SHP77 treated with DMSO at 0.1 percent for 48 hours (cell line): Measurements from ENCODE around the gene AGBL4.
A peak's percentile ranks its signal among the peaks of the same experiment; 100 is the strongest.
"Not testable (repeated sequence)": the region's sequence is repeated elsewhere in the genome, so short reads cannot be mapped to it uniquely, and the experiment has no call there.

Source experiments
- DNase-seq: peaks from one replicate; lab custom pipeline; 2025; lab: John Stamatoyannopoulos, UW

AGBL4 gene

GRCh38 chr1:50023292-50024159 lies at the start of gene AGBL4:
Gene AGBL4, minus strand, starts transcription at chr1:50023954.
- peak; percentile 51 for DNase-seq

DNA sequence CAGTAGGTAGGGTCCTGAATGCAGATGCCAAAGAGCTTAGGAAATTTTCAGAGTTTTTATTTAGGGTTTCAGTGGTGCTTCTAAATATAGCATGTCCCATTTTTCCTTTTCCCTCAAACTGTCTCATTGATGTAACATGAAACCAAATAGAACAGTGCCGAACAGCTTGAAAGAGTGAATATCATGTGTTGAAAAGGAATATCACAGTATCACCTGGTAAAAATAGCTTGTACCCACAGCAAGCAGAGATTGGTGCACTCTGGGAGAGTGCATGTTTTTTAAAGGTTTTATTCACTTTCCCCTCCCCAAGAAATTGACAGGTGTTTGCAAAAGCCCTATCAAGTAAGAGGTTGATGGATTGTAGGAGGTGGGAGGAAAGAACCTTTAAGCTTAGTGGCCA lies 43.1 kb upstream of the AGBL4 start:
- DNase-seq = no peak

GRCh38 chr1:50060279-50060678 lies 36.5 kb upstream of the AGBL4 start:
- DNase-seq = no peak

DNA sequence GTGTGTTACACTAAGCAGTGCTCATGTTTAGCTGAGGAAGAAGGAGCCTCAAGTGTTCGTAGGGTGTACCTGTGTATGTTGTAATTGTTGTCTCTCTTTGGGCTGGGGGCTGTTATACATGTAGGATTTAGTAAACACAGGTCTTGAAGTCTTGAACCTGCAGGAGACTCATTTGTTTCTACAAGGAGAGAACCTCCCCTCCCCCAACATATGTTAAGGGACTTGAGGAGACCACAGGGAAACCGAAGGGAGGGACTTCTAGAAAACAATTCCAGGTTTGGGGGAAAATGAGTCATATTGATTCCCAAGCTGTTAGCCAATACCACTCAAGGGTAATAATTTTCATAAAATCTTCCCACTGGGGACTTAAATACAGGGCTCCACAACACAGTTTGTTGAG lies 25.0 kb upstream of the AGBL4 start:
- DNase-seq = no peak

- no peak for DNase-seq
Measured at GRCh38 chr1:50047916-50048694, 24.4 kb upstream of the AGBL4 start.

- no peak for DNase-seq
Measured at GRCh38 chr1:50038237-50038809, 14.6 kb upstream of the AGBL4 start.

DNA sequence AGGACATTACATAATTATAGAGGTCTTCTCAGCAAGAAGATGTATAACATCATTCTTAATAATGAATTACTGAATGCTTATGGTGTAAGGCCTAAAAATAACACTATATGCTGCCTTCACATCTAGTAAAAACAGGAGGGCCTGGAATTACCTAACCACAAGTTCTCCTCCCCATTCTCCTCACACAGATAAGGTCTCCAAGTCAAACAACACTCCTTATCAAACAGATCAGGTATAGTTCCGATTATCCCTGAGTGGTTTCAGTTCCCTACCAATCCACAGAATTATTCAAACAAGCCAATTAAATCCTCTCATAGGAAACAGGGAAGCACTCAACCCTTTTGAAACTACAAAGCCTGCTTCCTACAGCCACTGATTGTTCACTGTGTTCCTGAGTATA lies 4.0 kb upstream of the AGBL4 start:
- no peak for DNase-seq

GRCh38 chr1:49995734-49996133 lies 28.0 kb downstream of the AGBL4 start:
- peak; percentile 41 for DNase-seq

- no peak for DNase-seq
Measured at GRCh38 chr1:49971088-49971487, 52.7 kb downstream of the AGBL4 start.

DNA sequence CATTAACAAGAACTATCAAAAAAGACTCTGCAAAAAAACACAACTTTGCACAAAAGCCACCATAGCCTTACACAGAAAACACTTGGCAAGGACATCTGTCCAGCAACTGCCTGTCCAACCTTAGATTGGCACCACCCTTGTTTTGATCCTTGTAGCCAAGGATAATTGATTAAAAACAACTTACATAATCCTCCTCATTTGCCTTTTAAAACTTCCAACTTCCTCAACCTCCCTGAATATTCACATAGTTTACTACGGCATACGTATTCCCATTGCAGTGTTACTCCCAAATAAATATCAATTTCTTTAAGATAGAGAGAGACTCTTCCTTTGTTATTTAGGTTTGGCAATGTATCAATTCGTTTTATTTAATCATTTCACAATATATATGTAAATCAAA lies 72.4 kb downstream of the AGBL4 start:
- no peak for DNase-seq

GRCh38 chr1:49915301-49915700 lies 108.5 kb downstream of the AGBL4 start:
- not testable (repeated sequence) for DNase-seq

DNA sequence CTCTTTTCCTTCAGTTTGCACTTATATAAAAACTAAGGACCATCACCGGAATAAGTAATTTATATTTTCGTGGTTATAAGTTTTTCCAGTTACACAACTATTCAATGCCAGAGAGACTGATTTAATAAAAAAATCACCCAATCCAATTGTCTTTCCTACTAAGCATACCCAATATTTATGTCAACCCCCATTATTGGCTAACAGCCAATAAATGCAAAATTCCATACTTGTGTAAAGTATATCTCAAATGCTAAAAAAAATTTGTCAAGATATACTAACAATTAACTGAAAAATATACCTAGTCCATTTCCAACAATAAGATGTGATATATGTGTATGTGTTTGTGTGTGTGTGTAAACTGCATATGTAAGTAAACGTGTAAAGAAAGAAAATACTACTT lies 117.4 kb downstream of the AGBL4 start:
- DNase-seq = no peak

GRCh38 chr1:49864581-49864980 lies 159.2 kb downstream of the AGBL4 start:
- DNase-seq = no peak

DNA sequence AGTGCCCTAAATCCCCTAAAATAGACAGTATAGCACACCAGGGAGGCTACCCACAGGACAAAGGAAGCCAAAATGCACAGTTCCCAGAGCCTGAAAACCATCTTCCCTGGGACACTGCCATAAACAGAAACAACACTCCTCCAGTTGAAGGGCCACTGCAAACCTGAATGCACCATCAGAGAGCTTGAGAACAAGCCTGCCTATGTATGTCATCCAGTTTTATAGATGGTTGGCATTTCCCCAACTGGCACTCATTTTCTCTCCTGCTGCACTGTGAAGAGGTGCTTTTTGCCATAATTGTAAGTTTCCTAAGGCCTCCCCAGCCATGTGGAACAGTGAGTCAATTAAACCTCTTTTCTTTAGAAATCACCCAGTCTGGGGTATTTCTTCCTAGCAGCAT lies 169.0 kb downstream of the AGBL4 start:
- DNase-seq = no peak

- no peak for DNase-seq
Measured at GRCh38 chr1:49842596-49842995, 181.2 kb downstream of the AGBL4 start.

GRCh38 chr1:49841767-49842166 lies 182.0 kb downstream of the AGBL4 start:
- DNase-seq = no peak

GRCh38 chr1:49824261-49824660 lies 199.5 kb downstream of the AGBL4 start:
- DNase-seq = no peak

- DNase-seq = no peak
Measured at GRCh38 chr1:49817681-49818080, 206.1 kb downstream of the AGBL4 start.

DNA sequence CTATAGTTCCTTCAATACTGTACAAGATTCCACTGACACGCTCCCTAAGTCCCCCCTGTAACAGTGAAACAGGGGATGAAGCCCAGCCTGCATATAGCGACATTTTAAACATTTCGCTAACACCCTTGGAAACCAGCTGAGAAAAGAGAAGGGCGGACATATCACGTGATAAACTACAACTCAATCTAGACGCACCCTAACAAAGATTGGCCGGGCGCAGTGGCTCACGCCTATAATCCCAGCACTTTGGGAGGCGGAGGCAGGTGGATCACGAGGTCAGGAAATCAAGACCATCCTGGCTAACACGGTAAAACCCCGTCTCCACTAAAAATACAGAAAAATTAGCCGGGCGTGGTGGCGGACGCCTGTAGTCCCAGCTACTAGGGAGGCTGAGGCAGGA lies 236.7 kb downstream of the AGBL4 start:
- DNase-seq = not testable (repeated sequence)

DNA sequence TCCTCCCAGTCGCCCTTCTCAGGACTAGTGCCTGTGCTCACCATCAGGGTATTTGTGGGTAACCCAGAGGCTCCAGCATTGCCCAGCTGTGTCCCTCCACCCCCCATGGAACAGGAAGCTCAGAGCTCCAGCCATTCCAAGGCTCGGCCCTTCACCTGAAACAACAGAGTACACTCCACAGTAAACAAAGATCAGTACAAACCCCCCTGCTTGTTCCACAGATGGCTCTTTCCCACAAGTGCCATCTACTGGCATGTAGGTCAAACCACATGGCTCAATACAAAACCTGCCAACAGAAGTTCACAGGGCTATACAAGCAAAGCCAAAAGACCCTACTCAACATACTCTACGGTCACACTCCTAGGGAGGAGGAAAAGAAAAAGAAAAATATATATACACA lies 258.7 kb downstream of the AGBL4 start:
- no peak for DNase-seq

DNA sequence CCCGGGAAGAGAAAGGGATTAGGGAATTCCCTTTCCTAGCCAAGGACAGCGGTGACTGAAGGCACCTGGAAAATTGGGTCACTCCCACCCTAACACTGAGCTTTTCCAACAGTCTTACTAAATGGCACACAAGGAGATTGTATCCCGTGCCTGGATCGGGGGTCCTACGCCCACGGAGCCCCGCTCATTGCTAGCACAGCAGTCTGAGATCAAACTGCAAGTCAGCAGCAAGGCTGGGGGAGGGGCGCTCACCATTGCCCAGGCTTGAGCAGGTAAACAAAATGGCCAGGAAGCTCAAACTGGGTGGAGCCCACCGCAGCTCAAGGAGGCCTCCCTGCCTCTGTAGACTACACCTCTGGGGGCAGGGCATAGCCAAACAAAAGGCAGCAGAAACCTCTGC lies 285.6 kb downstream of the AGBL4 start:
- DNase-seq = not testable (repeated sequence)

DNA sequence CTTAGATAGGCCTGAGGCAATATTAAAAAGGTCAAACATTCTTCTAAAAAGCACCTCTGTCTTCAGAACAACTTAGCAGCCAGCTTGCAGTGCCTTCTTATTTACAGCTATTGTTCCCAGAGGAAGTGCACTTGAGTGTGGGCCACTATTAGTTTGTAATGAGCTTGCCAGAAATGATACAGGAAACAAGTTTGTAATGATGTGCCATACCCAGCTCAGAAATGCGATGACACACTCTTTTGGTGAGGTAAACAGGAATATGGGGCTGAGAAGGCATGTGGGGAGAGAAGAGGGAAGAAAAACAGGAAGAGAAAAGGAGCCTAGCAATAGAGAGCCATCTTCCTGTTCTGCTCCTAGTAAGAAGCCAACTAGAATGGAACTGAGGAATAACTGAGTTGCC lies 295.4 kb downstream of the AGBL4 start:
- no peak for DNase-seq

DNA sequence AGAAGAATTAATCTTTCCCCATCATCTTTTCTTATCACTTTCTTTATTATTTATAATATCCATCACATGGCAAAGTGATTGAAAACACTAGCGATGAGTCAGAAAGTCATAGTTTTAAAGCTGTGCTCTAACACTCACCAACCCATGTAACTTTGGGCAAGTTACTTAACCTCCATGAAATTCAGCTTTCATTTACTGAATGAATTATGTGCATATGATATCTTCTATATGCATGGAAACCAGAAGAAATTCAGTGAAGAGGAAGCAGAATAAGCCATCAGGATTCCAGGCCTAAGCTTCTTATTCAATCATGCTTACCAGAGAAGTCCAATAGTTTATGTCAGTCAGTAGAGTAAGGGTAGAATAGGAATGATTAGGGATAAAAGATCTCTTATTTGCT lies 300.1 kb downstream of the AGBL4 start:
- DNase-seq = no peak
